ENCODE measurements around the gene NTM. TPM values are rescaled to one million over a fixed set of nuclear protein-coding genes. Genes with fewer than 3 reads are reported as not detected.

The NTM gene
- total and polyA plus RNA-seq, 2 donors (not counting 3 experiments of a cell fraction or from before 2014, with no cell fraction given), result 1.00 to 1.1 TPM

DNA sequence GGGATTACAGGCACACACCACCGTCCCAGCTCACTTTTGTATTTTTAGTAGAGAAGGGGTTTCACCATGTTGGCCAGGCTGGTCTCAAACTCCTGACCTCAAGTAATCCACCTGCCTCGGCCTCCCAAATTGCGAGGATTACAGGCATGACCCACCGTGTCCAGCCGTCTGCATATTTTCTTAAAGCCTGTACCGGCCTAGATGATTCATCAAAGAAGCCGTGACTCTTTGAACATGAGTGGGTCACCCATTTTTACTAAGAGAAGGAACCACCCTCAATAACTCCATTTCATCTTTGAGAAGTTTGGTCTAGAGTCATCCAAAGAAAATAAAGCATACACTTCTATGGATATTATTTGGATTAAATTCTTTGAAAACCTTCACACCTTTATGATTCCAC is 388.3 kb downstream of the NTM start:
- Histone ChIP-seq H3K4me2 (ENCODE audit: insufficient read depth, low read length) (no peak overlapping the region), H3K9me3 (replicated peaks; ENCODE audit: control insufficient read depth, insufficient read depth, low read length) (no peaks in the 10 kb centered on the region), H3K36me3 (ENCODE audit: control insufficient read depth in 2 of 2, extremely low read depth in 1 of 2, insufficient read depth in 2 of 2, low read length in 2 of 2) (no peaks in the 10 kb centered on the region), H2AFZ (ENCODE audit: low read depth, low read length) (no peak overlapping the region), H4K20me1 (replicated peaks; ENCODE audit: control insufficient read depth, extremely low read depth, insufficient read depth, low read length) (no peaks in the 10 kb centered on the region), H3K9me1 (replicated peaks; ENCODE audit: control insufficient read depth, extremely low read depth, insufficient read depth, low read length) (no peaks in the 10 kb centered on the region), H3K27me3 (ENCODE audit: control insufficient read depth in 2 of 2, insufficient read depth in 2 of 2, low read length in 2 of 2) (no peaks in the 10 kb centered on the region), H3K9ac (replicated peaks; ENCODE audit: extremely low read depth, insufficient read depth, low read length) (no peak overlapping the region), H3K27ac (ENCODE audit: insufficient read depth, low read depth, low read length) (no peak overlapping the region), H3K4me1 (ENCODE audit: control insufficient read depth, extremely low read depth, insufficient read depth, low read length) (peaks cover 24% of the 10 kb centered on the region), H3K79me2 (ENCODE audit: control insufficient read depth, insufficient read depth, low read length) (no peaks in the 10 kb centered on the region), H3K4me3 (replicated peaks in 1 of 3; ENCODE audit: insufficient read depth in 1 of 3, low read depth in 1 of 3, low read length in 3 of 3) (no peak overlapping the region)
- TF ChIP-seq GATA2 (IDR thresholded peaks at IDR 0.05; ENCODE audit: insufficient read depth, insufficient read length, low read depth, low read length) (no peak), JUN (IDR thresholded peaks at IDR 0.05; ENCODE audit: borderline replicate concordance, insufficient read depth, insufficient read length, low read depth) (no peak)
- TF ChIP-seq, protein P1, sequence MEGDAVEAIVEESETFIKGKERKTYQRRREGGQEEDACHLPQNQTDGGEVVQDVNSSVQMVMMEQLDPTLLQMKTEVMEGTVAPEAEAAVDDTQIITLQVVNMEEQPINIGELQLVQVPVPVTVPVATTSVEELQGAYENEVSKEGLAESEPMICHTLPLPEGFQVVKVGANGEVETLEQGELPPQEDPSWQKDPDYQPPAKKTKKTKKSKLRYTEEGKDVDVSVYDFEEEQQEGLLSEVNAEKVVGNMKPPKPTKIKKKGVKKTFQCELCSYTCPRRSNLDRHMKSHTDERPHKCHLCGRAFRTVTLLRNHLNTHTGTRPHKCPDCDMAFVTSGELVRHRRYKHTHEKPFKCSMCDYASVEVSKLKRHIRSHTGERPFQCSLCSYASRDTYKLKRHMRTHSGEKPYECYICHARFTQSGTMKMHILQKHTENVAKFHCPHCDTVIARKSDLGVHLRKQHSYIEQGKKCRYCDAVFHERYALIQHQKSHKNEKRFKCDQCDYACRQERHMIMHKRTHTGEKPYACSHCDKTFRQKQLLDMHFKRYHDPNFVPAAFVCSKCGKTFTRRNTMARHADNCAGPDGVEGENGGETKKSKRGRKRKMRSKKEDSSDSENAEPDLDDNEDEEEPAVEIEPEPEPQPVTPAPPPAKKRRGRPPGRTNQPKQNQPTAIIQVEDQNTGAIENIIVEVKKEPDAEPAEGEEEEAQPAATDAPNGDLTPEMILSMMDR (IDR thresholded peaks at IDR 0.05; ENCODE audit: extremely low read depth in 1 of 2, insufficient read depth in 1 of 2, low read depth in 1 of 2, low read length in 2 of 2), result no peak
- FAIRE-seq, result no peak
- DNase-seq (ENCODE audit: low read depth, low spot score), result no peak
- dilution Hi-C loops (cut with MboI; ENCODE audit: extremely low pct_ligation_motif_present, low sequenced_read_pairs), result loop anchor here (5.0 kb wide), 1 partner anchor 99 kb away; no protein-coding TSS in a partner anchor
- intact Hi-C loops (cut with micrococcal nuclease), result no loop called here
- ChIA-PET POLR2A (no interaction called here), CTCF (interaction anchor here (1.3 to 2.9 kb wide), 2 partner anchors 10 to 110 kb away, joined by 3 to 21 read pairs; no protein-coding TSS in a partner anchor)
- no TSS peak for BruUV-seq (replicated peaks)

GRCh38 chr11:131759140-131759539 is 388.7 kb downstream of the NTM start:
- H3K4me2 ChIP-seq (ENCODE audit: insufficient read depth, low read length), result no peak overlapping the region
- POLR2A ChIA-PET, result no interaction called here
- no peaks in the 10 kb centered on the region for H3K79me2 ChIP-seq (ENCODE audit: control insufficient read depth, insufficient read depth, low read length)
- no peak for FAIRE-seq
- no peaks in the 10 kb centered on the region for H3K36me3 ChIP-seq (ENCODE audit: control insufficient read depth in 2 of 2, extremely low read depth in 1 of 2, insufficient read depth in 2 of 2, low read length in 2 of 2)
- peaks cover 24% of the 10 kb centered on the region for H3K4me1 ChIP-seq (ENCODE audit: control insufficient read depth, extremely low read depth, insufficient read depth, low read length)
- no peak overlapping the region for H3K27ac ChIP-seq (ENCODE audit: insufficient read depth, low read depth, low read length)
- no TSS peak for BruUV-seq (replicated peaks)
- DNase-seq (ENCODE audit: low read depth, low spot score), result no peak
- no peak overlapping the region for H3K9ac ChIP-seq (replicated peaks; ENCODE audit: extremely low read depth, insufficient read depth, low read length)
- H3K27me3 ChIP-seq (ENCODE audit: control insufficient read depth in 2 of 2, insufficient read depth in 2 of 2, low read length in 2 of 2), result no peaks in the 10 kb centered on the region
- CTCF ChIA-PET, result interaction anchor here (0.7 to 2.9 kb wide), 4 partner anchors 11 to 109 kb away, joined by 3 to 21 read pairs (median 3); no protein-coding TSS in a partner anchor
- no peak overlapping the region for H2AFZ ChIP-seq (ENCODE audit: low read depth, low read length)
- no peaks in the 10 kb centered on the region for H3K9me3 ChIP-seq (replicated peaks; ENCODE audit: control insufficient read depth, insufficient read depth, low read length)
- TF ChIP-seq GATA2 (IDR thresholded peaks at IDR 0.05; ENCODE audit: insufficient read depth, insufficient read length, low read depth, low read length) (no peak), MYC (IDR thresholded peaks at IDR 0.05; ENCODE audit: low read depth, low read length) (no peak), POLR2AphosphoS5 (IDR thresholded peaks at IDR 0.05; ENCODE audit: insufficient read depth, low read depth, low read length) (no peak), EZH2 (IDR thresholded peaks at IDR 0.05; ENCODE audit: borderline replicate concordance, low read depth, low read length, severe bottlenecking) (no peak), FOS (IDR thresholded peaks at IDR 0.05; ENCODE audit: borderline replicate concordance, insufficient read depth, low read length) (no peak), POLR2A (IDR thresholded peaks at IDR 0.05; ENCODE audit: low read depth, low read length) (no peak), JUN (IDR thresholded peaks at IDR 0.05; ENCODE audit: borderline replicate concordance, insufficient read depth, insufficient read length, low read depth) (no peak)
- TF ChIP-seq, protein P2, sequence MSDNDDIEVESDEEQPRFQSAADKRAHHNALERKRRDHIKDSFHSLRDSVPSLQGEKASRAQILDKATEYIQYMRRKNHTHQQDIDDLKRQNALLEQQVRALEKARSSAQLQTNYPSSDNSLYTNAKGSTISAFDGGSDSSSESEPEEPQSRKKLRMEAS (IDR thresholded peaks at IDR 0.05; ENCODE audit: insufficient read depth, insufficient read length), result no peak
- TF ChIP-seq, protein P1 (IDR thresholded peaks at IDR 0.05; ENCODE audit: extremely low read depth in 1 of 2, insufficient read depth in 1 of 2, low read depth in 1 of 2, low read length in 2 of 2), result no peak
- H3K4me3 ChIP-seq (replicated peaks in 1 of 3; ENCODE audit: insufficient read depth in 1 of 3, low read depth in 1 of 3, low read length in 3 of 3), result no peak overlapping the region
- intact Hi-C loops (cut with micrococcal nuclease) (no loop called here), dilution Hi-C loops (cut with MboI; ENCODE audit: extremely low pct_ligation_motif_present, low sequenced_read_pairs) (loop anchor here (5.0 kb wide), 1 partner anchor 98 kb away; no protein-coding TSS in a partner anchor)
- no peaks in the 10 kb centered on the region for H3K9me1 ChIP-seq (replicated peaks; ENCODE audit: control insufficient read depth, extremely low read depth, insufficient read depth, low read length)
- H4K20me1 ChIP-seq (replicated peaks; ENCODE audit: control insufficient read depth, extremely low read depth, insufficient read depth, low read length), result no peaks in the 10 kb centered on the region

Data from endothelial cell of umbilical vein (primary cell).